HG03175 (cell line): ENCODE data around the gene ALDH8A1.

Experiments
- ATAC-seq: cut with Tn5 transposase; IDR thresholded peaks from one replicate; pipeline ENCODE4 v1.9.1; 2021; ENCODE audit warnings: mild to moderate bottlenecking, moderate library complexity; ENCODE audit not compliant: unreplicated experiment

The ALDH8A1 gene

DNA sequence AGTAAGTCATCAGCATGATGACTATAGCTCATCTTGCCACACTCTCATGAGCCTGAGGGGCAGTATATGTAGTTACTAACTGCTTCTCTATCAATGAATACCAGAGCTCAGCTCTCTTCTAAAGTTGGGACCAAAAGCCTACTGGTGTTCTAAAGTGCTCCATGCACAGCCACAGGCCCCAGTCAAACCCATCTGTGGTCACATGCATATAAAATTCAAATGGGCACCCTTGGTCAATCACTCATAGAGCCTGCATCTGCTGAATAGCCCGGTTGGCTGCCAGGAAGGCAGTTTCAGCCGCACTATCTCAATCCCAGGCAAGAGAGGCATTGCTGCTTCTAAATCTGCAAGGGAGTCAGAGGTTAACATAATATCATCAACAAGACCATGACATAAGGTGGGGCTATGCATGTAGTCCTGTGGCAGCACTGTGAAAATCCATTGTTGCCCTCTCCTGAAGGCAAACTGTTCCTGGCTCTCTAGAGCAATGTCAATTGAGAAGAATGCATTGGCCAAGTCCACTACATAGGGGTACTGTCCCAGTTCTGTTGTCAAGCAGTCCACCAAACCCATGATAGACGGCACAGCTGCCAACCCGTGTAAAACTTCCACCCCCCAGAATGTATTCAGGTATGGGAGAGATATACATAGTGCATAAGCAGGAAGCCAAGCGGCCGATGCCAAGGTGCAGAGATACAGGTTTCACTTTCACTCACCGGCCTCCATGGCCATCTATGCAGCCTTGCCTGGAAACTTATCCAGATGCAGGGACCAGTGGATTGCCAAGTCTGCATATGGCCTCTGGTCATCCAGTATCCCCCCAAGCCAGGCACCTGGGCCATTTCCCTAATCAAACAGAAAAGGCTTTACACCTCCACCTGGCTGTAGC is 76.2 kb downstream of the ALDH8A1 start:
- ATAC-seq, result peak; percentile 32

GRCh38 chr6:134870677-134871498 is 79.0 kb downstream of the ALDH8A1 start:
- peak; percentile 92 for ATAC-seq

DNA sequence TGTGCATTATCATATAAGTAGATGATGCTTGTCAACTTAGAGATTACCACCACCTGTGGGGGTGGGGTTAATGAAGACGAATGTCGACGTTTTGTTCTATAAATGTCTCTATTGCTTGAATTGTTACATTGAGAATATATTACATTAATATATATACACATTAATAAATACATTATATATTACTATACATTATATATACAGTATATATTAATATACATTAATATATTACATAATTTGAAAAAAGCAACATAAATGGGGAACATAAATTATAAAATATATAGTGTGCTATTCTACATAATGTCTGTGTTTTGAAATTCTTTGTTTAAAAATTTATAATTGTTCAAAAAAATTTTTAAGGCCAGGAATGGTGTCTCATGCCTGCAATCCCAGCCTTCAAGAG is 81.1 kb downstream of the ALDH8A1 start:
- no peak for ATAC-seq
